ENCODE results near the gene ADCYAP1R1.

The ADCYAP1R1 gene

DNA sequence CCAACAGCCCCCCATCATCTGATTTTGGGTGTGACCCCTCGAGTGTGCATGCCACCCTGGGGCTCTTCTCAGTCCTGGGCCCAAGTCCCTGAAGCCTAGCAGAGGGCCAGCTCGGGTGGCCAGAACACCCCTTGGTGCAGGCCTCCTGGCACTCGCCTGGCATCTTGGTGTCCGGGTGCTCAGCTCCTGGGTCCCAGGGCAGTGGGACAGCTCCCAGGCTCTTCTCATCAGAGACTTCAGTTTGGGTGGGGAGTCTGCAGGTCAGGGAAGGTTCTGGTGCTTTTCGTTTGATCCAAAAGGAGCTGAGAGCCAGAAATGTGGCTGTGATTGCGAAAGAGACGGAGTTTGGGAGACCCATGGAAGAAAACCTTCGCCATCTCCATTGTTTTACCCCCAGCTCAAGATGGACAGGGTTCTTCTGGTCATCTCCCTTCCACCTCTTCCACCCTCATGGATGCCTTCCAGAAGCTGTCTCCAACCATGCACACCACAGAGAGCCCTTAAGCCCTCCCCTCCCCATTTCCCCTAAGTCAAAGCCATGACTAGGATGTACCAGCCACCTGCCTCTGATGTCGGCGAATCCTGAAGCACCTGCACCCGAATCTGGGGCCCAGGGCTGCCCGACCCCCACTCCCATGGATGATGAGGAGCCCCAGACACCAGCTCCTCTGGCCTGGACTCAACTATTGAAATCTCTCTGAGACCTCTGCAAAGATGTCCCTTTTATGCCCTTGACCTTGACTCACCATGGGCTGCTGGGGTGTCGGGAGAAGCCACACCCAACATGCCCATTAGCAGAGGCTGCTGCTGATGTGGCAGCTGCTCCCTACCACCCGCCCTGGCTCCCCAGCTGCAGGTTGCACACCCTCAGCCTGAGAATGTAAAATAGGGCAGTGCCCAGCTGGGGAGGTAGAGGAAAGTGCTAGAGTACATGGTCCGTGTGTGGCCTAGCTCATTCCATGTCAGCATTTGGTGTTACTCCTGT is 55.3 kb downstream of the ADCYAP1R1 start:
- no peak for DNase-seq

DNA sequence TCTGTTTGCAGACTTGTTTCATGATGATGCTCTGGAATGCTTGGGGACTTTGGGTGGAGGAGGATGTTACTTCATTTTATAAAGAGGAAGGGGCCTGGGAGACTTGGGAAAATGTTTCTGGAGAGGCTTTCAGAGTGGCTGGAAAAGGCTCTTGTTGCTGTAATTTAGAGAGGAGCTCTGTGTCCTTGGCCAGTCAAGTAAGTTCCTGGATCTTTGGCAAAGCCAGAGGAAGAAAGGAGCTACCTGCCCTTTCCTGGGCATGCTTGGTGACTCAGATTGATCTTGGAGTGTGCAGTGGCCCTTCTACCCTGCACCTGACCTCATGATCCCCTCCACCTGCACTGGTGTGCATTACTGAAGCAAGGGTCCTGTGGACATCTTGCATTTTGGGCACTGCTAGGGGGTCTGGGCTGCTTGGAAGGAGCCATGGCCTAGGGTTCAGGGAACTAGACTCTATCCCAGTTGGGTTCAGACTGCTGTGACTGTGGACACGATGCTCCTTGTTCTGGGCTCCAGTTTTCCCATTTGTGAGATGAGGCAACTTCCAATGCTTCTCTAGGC is 56.1 kb downstream of the ADCYAP1R1 start:
- DNase-seq: no peak

GRCh38 chr7:31109751-31110150 is 57.6 kb downstream of the ADCYAP1R1 start:
- DNase-seq: no peak

DNA sequence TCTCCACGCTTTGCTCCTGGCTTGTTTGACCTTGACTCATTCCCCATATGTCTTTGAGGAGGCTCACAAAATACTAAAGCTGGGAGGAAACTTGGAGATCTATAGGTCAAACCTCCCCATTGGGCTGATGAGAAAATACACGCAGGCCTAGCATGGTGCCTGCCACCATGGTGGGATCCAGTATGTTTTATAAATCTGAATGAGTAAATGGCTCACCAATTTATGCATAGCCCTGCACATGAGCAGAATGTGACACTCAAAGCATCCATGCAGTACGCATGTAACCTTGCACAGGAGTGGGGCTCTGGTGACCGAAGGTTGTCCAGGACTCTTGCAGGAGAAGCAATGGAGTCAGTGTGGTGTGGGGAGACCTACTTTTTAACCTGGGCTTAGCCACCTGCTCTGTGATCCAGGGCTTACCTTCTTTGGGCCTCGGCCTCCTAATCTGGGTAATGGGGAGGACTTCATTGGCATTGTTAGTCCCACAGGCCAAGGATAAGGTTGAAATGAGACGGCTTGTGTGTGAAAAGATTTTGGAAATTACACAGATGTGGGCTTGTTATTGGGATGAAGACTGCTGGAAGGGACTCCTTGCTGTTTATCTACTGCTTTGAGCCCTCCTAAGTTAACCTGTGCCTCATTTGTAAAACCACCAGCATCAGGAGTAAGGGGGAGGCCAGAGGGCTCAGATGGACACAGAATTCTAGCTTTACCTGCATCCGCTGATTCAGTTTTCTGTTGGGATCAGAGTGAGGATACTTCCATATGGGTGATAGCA is 58.4 kb downstream of the ADCYAP1R1 start:
- DNase-seq: no peak

GRCh38 chr7:31111109-31111451 is 59.0 kb downstream of the ADCYAP1R1 start:
- DNase-seq: no peak

- no peak for DNase-seq
Observed at GRCh38 chr7:31113660-31114059, 61.6 kb downstream of the ADCYAP1R1 start.

- peak; percentile 12 for DNase-seq
Observed at GRCh38 chr7:31114593-31115343, 62.7 kb downstream of the ADCYAP1R1 start.

DNA sequence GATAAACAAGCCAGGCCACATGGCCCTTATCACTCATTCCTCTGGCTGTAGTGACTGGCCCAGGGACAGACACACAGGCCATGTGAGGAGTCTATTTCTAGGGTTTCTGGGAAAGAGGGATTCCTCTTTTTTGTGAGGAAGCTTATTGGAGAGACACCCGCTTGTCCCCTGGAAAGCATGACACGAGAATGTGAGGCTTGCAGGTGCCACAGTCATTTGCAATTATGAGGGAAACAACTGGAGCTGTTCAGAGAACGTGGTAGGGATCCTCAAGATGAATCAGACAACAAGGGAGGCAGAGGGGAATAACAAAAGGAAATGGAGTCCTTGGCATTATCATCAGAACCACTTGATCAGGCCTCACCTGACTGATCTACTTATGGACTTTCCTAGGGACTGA is 64.5 kb downstream of the ADCYAP1R1 start:
- DNase-seq: no peak

- no peak for DNase-seq
Observed at GRCh38 chr7:31119249-31119648, 67.1 kb downstream of the ADCYAP1R1 start.

DNA sequence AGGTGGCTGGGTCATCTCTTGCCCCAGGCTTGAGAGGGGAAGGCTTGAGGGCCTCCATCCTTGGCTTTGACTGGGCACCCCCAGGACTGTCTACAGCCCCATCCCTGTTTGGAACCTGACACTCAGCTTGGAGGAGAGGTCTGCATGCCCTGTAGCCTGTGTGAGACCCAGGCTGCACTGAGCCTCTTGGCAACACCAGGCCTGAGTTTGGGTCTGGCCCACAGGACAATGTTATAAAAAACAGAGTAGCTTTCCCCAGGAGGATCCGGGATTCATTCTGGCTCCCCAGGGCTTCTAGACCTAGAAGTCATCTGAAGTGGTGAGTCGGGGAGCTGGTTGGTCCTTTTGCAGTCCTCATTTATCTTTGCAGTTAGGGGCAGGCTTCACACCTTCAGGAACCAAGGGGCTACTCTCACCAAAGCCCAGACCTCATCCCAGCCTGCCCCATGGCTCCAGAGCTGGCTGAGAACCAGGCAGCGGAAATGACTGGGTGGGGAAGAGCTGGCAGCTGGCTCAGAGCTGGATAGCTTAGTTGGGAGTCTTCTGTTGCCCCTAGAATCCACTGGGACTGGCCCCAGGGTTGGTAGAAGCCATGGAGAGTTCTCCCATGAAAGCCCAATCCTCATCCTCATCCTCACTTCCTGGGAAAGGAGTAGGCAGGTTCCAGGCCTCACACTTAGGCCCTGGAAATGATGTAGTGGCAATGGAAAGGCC is 68.8 kb downstream of the ADCYAP1R1 start:
- DNase-seq: no peak

GRCh38 chr7:31121601-31122000 is 69.5 kb downstream of the ADCYAP1R1 start:
- no peak for DNase-seq

GRCh38 chr7:31122649-31123058 is 70.5 kb downstream of the ADCYAP1R1 start:
- peak; percentile 80 for DNase-seq

DNA sequence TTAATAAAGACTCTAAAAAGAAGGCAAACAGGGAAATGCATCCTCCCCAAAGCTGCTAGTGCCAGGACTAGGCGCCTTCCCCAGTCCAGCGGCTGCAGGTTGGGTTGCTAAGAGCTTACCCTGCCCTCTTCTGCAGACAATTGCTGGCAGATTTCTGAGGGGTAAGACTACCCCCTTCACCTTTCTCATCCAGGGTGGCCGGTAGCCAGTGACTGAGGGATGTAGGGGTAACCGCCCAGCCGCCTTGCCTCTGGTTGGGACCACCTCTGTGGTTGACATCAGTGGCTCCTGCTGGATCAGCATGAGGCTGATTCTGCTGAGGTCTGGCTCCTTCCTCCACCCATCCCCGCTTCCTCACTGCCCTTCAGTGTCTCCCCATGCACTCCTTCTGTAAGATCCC is 71.2 kb downstream of the ADCYAP1R1 start:
- DNase-seq: no peak

DNA sequence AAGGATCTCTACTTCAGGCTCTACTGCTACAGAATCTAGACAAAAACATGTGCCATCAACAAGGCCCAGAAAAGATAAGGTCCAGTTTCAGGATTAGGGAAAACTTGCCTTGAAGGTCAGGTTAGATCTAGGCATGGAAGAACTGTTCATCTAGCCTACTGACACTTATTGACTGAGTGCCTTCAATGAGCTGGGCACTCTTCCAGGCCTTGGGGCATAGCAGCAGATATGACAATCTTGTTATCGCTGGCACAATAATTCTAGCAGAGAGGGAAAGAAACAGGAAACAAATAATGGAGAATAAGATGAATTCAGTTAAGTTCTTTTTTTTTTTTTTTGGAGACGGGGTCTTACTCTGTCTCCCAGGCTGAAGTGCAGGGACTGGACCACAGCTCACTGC is 71.6 kb downstream of the ADCYAP1R1 start:
- no peak for DNase-seq

DNA sequence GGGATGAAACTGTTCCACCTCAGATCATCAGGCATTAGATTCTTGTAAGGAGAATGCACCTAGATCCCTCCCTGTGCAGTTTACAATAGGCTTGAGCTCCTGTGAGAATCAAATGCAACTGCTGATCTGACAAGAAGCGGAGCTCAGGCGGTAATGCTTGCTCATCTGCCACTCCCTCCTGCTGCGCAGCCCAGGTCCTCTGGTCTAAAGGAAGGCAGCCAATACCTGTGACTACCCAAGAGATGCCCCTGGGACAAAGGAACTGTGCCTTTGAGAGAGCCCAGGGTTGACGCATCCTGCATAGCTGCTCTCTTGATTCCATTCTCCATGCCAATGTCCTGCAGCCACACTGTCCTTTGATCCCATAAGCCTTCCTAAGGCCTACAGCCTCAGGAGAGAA is 73.1 kb downstream of the ADCYAP1R1 start:
- no peak for DNase-seq

- no peak for DNase-seq
Observed at GRCh38 chr7:31126976-31127375, 74.9 kb downstream of the ADCYAP1R1 start.

- no peak for DNase-seq
Observed at GRCh38 chr7:31129067-31129466, 77.0 kb downstream of the ADCYAP1R1 start.

- DNase-seq: no peak
Observed at GRCh38 chr7:31133497-31133896, 81.4 kb downstream of the ADCYAP1R1 start.

GRCh38 chr7:31134246-31135188 is 82.4 kb downstream of the ADCYAP1R1 start:
- peak; percentile 73 for DNase-seq

- DNase-seq: no peak
Observed at GRCh38 chr7:31137234-31137633, 85.1 kb downstream of the ADCYAP1R1 start.

DNA sequence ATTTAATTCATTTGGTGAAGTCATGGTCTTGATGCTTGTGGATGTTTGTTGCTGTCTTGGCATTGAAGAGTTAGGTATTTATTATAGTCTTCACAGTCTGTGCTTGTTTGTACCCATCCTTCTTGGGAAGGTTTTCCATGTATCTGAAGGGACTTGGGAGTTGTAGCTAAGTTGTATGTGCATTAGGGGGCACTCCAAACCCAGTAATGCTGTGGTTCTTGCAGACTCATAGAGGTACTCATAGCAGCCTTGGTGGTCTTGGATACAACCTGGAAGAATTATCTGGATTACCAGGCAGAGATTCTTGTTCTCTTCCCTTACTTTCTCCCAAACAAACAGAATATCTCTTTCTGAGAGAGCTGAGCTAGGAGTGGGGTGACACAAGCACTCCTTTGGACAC is 93.2 kb downstream of the ADCYAP1R1 start:
- DNase-seq: no peak
